OCI-LY3 (cell line): Measurements from ENCODE around the gene CARS2.

ENCODE experiments used
- CTCF ChIP-seq: fragments of 200-600, 300-600 bp; sonication (generic); IDR thresholded peaks from 2 replicates; pipeline ENCODE4 v1.5.1; 2014; ENCODE audit warnings: antibody characterized with exemption, low read length, low read depth
- EZH2phosphoT487 ChIP-seq: fragments of 200-600 bp; shearing (Covaris generic); IDR thresholded peaks from 2 replicates; pipeline ENCODE4 v1.6.1; 2018; ENCODE audit warnings: antibody characterized with exemption, mixed run types, low read depth

DNA sequence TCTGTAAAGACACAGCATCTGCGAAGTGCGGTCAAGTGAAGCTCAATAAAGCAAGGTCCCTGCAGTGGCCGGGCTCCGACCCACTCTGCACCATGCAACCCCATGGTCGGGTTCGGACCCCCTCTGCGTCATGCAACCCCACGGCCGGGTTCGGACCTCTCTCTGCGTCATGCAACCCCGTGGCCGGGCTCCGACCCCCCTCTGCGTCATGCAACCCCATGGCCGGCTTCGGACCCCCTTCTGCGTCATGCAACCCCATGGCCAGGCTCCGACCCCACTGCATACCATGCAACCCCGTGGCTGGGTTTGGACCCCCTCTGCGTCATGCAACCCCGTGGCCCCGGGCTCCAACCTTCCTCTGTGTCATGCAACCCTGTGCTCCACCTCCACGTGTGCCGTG is 43.8 kb downstream of the CARS2 start:
- TF ChIP-seq CTCF (no peak), EZH2phosphoT487 (no peak)
